GM21737 (cell line): Measurements from ENCODE around the gene PGAP3.

Source experiments
- ATAC-seq: cut with Tn5 transposase; IDR thresholded peaks from one replicate; pipeline ENCODE4 v1.9.1; 2021; ENCODE audit warnings: mild to moderate bottlenecking, moderate library complexity; ENCODE audit not compliant: unreplicated experiment

PGAP3 gene

DNA sequence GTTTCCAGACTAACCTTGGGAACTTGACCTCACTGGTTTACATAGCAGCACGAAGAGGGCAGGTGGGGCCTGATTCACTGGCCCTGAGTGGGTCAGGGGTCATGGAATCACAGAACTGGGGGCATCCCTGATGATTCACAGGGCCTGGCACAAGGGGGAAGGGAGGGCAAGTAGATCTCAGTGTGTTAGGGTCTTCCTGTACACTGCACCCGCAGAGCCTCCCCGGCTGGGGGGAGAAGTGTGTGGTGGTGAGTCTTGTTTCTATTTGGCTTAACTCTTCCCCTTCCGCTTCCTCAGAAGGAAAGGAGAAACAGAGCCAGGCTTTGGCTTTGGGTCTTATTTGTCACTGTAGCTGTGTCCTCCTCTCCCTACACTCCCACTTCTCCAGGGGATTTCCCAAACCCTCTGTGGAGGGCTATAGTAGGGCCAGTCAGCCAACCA, 47.2 kb downstream of the PGAP3 start:
- no peak for ATAC-seq

DNA sequence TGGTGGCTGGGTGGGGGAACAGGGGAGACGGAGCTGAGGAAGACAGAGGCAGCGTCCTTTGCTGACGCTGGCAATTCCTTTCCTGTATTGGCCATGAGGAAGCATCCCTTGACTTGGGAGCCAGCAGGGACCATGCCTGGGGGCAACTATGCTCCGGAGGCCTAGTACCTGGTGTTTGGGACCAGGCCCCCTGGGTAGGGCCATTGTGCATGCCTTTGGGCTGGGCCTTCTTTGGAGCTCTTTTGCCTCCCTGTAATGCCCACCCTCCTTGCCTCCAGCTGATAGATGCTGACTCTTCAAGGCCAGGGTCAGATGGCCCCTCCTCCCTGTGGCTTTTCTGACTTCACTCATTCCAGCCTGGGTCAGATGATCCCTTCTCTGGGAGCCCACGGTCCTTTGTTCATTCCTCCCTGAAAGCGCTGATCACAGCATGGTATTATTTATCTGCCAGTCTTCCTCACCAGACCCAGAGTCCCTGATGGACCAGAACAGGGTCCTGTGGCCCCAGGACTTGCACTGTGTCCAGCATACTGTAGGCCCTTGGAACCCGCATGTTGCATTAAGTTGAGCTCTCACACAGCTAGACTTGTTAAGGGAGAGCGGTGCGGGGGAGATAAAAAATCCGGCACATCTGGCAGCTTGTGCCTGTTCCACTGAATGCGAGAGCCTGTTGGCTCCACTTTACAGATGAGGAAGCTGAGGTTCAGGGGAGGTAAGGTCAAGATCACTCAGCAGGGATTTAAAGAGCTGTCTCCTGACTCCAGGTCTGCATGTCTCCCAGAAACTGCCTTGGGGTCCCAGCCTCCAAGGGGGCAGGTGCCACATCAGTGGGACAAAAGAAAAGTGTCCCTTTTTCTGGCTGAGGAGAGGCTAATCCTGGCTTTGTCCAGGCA, 48.0 kb downstream of the PGAP3 start:
- ATAC-seq: no peak

DNA sequence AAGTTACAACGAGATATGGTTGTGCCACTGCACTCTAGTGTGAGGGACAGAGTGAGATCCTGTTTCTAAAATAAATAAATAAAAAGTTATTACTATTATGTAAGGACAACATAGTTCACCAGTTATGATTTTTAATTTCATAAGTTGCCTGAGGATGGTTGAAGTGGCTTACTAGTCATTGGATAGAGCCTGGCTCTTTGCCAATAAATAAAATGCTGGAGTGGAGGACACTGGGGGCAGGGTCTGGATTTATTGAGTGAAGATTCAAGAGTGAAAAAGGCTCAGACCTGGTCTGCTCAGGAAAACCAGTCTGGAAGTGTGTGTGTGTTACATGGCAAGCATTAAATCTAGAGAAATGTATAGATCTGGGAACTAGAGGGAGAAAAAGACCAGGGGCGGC, 48.8 kb downstream of the PGAP3 start:
- no peak for ATAC-seq

DNA sequence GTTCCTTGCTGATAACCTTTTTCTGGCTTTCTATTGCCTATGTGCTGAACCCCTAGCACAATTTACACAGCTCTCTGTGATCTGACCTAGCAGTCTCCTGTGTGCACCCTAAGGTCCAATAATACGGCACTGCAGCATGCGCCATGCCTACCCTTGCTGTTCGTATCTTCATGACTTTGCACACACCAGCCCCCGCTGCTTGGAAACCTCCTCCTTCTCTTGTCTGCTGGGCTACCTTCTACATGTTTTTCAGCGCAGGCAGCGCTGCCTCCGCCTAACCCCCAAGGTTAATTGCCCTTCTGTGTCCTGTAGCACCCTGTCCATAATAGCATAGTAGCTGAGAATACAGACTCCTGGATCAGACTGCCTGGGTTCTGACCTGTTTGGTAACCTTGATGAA, 49.5 kb downstream of the PGAP3 start:
- no peak for ATAC-seq

DNA sequence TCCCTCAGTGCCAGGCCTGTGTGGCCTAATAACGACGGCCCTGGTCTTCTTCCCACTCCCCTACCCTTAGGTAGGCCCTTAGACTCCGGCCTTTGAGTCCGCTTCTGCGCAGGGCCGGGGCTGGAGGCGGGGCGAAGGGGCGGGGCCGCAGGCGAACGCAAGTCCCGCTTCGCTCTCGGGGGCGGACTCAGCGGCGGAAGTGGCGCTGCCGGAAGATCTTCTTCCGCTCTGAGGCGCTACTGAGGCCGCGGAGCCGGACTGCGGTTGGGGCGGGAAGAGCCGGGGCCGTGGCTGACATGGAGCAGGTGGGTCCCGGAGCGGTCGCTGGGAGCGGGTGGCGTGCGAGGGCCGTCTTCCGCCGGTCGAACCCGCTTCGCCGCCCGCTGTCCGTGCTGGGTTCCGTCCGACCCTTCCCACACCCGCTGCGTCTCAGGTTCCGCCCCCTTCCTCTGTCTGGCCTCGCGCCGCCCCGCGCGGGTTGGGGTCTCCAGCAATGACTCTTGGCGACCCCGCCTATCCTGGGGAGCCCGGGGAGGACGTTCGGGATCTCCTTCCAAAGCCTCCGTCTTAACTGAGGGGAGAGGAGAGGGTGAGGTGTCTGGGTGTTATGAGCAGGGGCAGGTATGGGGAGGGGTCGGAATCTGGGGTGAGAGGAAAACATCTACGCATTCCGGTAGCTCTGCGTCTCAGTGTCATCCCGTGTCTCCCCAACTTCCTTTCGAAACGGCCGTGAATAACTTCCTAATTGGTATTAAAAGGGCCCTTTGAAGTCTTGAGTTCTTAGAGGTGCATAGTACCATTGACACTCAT, 50.7 kb downstream of the PGAP3 start, which contains the start of gene STARD3:
Gene STARD3, plus strand, starts transcription at position 218 of the 810 bp plus-strand sequence. CDS start 16,388 bp downstream, outside the sequence.
- peak; percentile 77 for ATAC-seq

DNA sequence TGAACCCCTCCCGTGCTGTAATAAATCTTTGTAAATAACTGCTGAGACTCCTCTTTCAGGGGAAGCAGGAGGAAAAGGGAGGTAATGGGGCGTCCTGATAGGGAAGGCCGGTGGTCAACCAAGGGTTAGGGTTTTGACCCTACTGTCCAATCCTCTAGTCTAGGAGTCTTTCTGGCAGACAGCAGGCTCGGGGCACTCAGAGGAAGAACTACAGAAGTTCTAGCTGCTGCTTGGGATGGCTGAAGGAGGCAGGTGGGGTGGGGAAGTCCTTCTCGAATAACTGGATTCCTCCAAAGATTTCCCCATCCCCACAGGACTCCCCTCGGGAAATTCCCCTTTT, 51.3 kb downstream of the PGAP3 start:
- ATAC-seq: peak; percentile 16

DNA sequence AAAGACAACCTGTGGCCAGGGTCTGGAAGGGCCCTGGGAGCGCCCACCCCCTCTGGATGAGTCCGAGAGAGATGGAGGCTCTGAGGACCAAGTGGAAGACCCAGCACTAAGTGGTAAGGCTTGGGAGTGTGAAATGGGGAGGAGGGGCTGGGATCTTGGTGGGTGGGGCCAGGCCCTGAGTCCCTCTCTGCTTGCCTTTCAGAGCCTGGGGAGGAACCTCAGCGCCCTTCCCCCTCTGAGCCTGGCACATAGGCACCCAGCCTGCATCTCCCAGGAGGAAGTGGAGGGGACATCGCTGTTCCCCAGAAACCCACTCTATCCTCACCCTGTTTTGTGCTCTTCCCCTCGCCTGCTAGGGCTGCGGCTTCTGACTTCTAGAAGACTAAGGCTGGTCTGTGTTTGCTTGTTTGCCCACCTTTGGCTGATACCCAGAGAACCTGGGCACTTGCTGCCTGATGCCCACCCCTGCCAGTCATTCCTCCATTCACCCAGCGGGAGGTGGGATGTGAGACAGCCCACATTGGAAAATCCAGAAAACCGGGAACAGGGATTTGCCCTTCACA, 52.2 kb downstream of the PGAP3 start:
- no peak for ATAC-seq

DNA sequence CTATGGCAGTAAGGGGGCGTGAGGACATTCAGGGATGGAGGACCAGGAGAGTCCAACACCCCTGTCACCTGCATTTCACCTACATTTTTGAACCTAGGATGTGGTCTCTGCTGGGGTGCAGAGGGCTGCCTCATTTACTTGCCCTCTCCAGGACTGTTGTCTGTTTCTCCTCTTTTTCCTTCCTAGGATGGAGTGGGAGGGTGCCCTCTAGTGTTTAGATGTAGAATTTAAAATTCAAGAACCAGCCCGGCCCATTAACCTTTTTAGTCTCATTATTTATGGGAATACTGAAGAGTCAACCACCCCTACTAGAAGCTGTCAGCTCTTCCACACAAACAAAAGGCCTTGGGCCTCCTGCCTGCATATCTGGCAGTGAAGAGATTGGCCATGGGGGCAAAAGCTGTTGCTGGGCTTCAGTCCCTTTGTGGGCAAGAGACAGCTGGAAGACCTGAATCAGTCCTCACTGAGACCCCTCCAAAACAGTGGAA, 53.4 kb downstream of the PGAP3 start:
- ATAC-seq: no peak

DNA sequence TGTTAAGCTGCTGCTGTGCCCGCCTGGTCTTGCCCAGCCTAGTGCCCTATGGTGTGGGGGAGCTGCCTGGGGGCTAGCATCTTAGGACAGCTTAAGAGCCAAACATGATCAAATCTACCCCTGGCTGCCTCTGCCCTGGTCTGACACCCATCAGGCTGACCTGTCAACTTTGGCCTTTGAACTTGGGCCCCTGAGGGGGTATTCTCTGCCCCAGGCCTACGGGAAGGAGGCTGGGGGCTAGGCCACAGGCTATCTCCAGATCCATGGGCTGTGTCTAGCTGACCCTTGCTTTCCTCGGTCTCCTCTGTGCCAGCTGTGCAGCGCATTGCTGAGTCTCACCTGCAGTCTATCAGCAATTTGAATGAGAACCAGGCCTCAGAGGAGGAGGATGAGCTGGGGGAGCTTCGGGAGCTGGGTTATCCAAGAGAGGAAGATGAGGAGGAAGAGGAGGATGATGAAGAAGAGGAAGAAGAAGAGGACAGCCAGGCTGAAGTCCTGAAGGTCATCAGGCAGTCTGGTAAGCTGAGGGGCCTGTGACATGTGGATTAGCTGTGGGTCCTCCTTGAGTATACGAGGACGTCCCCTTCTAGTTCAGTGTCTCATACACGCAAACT, 54.2 kb downstream of the PGAP3 start:
- no peak for ATAC-seq

DNA sequence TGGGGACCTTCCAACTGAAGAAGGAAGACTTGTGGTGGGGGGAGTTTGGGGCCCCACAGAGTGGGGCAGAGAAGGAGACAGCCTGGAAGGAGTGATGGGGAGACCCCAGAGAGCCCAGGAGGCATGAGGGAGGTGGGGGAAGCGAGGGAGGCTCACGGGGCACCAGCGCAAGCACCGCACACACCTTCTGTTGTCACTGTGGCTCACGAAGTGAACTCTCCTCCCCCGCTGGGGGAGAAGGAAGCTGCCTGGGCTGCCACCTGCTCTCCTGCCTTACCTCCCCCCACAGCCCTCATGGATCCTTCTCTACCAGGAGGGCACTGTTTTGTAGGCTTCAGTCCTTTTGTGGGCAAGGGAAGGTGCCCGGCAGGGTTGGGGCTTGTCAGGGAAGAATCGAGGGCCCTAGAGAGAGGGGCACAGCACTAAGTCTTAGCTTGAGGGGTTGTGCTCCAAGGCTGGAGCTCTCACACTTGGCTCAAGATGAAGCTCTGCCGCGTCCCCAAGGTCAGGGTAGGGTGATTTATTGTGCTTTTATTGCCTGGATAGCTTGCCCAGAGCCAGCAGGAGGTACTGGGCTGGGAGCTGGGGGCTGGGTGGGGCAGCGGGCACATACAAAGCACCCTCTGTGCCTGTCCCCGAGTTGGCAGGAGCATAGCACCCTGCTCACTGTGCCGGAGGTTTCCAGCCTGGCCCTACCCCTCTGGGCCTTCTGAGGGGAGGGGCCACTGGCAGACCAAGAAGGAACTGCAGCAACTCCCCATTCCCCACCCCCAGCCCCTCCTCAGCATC, 55.5 kb downstream of the PGAP3 start:
- no peak for ATAC-seq

DNA sequence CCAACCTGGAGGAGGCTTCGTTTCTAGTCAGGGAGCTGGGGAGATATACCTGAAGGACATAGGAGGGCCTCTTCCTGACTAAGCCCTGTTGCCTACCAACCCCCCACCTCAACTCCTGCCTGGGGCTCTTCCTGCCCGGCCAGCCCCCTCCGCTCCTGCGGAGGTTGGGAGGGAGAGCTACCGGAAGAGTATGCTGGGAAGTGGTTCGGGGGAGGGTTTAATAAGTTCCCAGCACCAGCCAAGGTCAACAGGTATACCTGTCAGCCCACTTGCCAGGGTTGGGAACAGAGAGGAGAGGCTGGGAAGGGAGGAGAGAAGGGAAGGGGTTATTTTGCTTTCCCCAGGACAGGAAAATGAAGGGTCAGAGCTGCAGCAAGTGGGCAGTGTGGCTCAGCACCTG, 56.5 kb downstream of the PGAP3 start:
- ATAC-seq: no peak

DNA sequence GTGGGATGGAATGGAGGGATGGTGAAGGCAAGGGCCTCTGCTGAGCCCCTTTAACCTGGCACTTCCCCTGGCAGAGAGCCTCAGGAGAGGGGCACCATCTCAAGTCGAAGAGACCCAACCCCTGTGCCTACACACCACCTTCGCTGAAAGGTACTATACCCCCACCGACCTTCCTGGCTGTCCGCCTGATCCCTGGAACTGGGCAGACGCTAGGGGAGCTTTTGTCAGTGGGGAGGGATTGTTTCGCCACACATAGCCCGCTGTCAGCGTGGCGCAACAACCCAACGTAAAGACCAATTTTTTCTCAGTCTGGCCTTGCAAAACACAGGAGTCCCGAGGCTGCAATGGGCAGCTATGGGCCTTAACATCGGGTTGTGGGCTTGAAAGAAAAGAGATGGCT, 58.0 kb downstream of the PGAP3 start:
- no peak for ATAC-seq

DNA sequence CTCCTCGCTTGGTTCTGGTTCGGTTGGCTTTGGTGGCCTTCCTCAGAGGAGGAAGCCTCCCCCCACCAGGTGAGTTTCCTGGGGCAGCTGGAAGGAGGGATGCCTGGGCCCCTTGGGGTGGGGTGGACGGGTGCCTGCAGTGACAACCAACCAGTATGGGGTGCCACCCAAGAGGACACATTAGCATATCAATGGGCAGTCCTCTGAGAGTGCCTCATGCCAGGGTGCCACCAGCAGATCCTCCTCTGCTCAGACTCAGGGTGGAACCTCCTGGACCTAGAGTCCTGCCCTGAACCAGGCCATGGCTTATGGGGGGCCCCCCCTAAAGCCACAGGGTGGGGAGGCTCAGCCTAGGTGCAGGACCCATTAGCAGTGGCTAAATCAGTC, 58.4 kb downstream of the PGAP3 start:
- ATAC-seq: no peak

DNA sequence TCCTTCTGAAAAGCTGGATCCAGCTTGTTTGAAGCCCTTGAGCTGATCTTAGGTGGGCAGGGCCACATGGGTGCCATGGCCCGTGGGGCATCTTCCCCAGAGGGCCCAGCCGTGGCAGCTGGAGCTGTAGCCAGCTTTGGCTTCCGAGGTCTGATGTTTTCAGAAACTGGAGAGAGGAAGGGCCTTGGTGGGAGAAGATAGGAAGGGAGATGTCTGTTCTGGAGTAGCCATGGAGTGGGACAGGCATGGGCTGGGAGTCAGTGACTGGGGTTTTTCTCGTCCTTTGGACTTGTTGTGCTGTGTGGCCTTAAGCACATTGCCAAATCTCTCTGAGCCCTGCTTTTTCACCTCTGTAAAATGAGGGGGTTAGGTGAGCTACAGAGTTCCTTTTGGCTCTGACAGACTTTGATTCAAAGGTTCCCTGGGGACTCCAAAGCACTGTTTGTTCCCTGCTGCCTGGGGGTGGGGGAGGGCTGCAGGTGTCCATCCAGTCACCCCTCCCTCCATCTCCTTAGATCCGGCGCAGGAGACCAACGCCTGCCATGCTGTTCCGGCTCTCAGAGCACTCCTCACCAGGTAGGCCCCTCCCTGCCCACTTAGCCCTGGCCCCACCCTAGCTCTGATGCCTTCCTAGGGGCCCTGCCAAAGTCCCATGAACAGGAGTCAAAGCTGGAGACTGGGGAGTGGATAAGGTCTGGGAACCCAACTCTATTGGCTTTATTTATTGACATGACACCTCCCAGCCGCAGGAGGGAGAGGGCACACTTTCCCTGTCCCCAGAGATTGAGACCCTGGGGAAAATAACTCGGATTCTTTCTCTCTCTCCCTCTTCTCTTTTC, 59.0 kb downstream of the PGAP3 start:
- ATAC-seq: no peak

DNA sequence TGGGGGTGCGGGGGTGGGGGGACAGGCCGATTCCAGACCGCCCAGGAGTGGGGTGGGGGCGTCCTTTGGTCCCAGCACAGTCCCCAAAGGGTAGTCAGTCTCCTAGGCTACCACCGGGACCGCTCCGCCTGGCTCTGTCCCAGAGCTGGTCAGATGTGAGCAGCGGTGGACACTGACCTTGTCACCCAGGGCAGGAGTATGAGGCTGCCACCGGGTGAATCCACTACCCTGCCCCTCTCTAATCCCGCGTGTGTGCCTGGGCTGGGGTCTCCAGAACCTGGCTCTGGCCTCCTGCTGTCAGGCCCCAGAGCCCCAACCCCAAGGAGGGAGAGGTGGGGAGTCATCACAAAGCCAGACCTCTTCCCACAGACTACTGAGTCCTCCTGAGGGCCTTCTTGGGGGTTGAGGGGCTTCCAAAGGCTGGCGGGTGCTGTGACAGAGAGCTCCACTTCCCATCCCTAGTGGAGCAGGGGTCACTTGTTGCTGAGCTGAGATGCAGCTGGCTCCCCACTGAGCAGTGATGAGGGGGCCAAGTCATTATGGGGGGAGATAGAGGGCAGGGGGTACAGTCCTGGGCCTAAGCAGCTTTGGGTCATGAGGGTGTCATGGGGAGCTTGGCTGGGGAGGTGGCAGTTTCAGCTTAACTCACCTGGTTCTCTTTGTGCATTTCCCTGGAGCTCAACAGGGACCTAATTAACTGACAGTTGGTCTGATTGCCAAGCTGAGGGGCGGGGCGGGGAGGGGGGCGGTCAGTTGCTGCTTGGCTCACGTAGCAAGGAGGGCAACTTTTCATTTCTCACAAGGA, 59.9 kb downstream of the PGAP3 start:
- no peak for ATAC-seq

DNA sequence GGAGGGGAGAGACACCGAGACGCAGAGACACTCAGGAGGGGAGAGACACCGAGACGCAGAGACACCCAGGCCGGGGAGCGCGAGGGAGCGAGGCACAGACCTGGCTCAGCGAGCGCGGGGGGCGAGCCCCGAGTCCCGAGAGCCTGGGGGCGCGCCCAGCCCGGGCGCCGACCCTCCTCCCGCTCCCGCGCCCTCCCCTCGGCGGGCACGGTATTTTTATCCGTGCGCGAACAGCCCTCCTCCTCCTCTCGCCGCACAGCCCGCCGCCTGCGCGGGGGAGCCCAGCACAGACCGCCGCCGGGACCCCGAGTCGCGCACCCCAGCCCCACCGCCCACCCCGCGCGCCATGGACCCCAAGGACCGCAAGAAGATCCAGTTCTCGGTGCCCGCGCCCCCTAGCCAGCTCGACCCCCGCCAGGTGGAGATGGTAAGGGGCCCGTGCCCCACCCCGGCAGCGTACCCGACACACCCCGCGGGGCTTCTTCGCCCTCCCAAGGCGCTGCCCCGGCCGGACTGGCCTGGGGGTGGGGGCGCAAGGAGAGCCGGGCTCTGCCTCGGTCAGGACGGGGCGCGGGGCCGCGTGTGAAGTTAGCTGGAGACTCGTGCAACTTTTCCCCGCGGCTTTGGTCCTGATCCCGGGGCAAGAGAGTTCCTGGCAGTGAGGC, 60.7 kb downstream of the PGAP3 start:
- ATAC-seq: no peak

DNA sequence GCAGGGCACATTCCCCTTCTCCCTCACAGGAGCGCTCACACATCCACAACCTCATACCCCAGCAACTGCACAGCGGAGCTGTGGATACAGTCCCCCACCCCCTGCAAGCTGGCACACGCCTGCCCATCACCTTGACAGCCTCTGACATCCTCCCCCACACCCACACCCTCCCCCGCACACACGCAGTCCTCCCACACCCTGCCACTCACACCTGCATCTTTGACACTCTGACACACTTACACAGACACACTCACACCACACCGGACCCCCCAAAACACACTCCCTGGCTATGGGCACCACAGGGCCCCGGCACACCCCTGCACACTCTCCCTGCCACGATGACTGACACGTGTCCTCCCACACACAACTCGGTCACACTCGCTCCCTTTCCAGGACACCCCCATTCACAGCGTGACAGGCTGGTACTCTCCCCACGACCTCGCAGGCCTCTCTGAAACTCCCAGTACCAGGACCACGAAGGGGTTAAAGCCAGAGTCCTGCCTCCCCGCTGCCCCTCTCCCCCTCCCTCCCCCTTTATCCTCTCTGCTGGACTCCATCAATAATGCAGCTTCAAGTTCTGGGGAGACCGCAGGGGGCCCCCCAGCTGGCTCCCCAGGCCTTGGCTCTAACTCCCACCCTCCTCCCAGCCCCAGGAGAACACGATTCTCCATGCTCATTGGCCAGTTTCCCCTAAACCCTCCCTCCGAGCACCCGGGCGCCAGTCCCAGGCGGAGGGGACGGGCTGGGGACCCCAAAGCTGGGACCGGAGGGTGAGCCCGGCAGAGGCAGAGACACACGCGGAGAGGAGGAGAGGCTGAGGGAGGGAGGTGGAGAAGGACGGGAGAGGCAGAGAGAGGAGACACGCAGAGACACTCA, 61.4 kb downstream of the PGAP3 start, which contains the start of gene PPP1R1B:
Gene PPP1R1B, plus strand, starts transcription at position 782 of the 876 bp plus-strand sequence. CDS start 441 bp downstream, outside the sequence.
- no peak for ATAC-seq
